Ishikawa (cell line): ENCODE measurements around the gene PON1.

Experiments
- CEBPB ChIP-seq: IDR thresholded peaks from 2 replicates; pipeline ENCODE4 v1.6.1; 2012
- CREB1 ChIP-seq: IDR thresholded peaks from 2 replicates; pipeline ENCODE4 v1.6.1; 2012; ENCODE audit warnings: low read depth
- EGR1 ChIP-seq: IDR thresholded peaks from 2 replicates; pipeline ENCODE4 v1.6.1; 2012
- EP300 ChIP-seq: IDR thresholded peaks from 2 replicates; pipeline ENCODE4 v1.6.1; 2012; ENCODE audit warnings: borderline replicate concordance
- FOXM1 ChIP-seq: IDR thresholded peaks from 2 replicates; pipeline ENCODE4 v1.6.1; 2012; ENCODE audit warnings: low read depth, borderline replicate concordance
- MAX ChIP-seq: IDR thresholded peaks from 2 replicates; pipeline ENCODE4 v1.6.1; 2012
- NFIC ChIP-seq: IDR thresholded peaks from 2 replicates; pipeline ENCODE4 v1.6.1; 2012
- RAD21 ChIP-seq: IDR thresholded peaks from 2 replicates; pipeline ENCODE4 v1.6.1; 2012; ENCODE audit warnings: low read depth
- REST ChIP-seq: IDR thresholded peaks from 2 replicates; pipeline ENCODE4 v1.6.1; 2012; ENCODE audit warnings: low read depth, mild to moderate bottlenecking
- TAF1 ChIP-seq: IDR thresholded peaks from 2 replicates; pipeline ENCODE4 v1.6.1; 2012; ENCODE audit warnings: low read depth, mild to moderate bottlenecking
- TCF12 ChIP-seq: IDR thresholded peaks from 2 replicates; pipeline ENCODE4 v1.6.1; 2012; ENCODE audit warnings: low read depth
- TEAD4 ChIP-seq: IDR thresholded peaks from 2 replicates; pipeline ENCODE4 v1.6.1; 2012
- USF1 ChIP-seq: IDR thresholded peaks from 2 replicates; pipeline ENCODE4 v1.6.1; 2012
- YY1 ChIP-seq: IDR thresholded peaks from 2 replicates; pipeline ENCODE4 v1.6.1; 2012; ENCODE audit warnings: low read depth
- ZBTB7A ChIP-seq: IDR thresholded peaks from 2 replicates; pipeline ENCODE4 v1.6.1; 2012; ENCODE audit warnings: low read depth

The PON1 gene

GRCh38 chr7:95250571-95250970, 73.8 kb downstream of the PON1 start:
- TF ChIP-seq EP300 (no peak), MAX (no peak), CEBPB (no peak), RAD21 (no peak), TCF12 (no peak), NFIC (no peak), CREB1 (no peak), TEAD4 (no peak), FOXM1 (no peak), USF1 (no peak), EGR1 (no peak), REST (no peak), ZBTB7A (no peak), YY1 (no peak), TAF1 (no peak)
